ENCODE results near the gene FGA. TPM values are rescaled to one million over a fixed set of nuclear protein-coding genes. Genes with fewer than 3 reads are reported as not detected.

The FGA gene
- total and polyA plus RNA-seq, 2 experiments from 2014 or later, result 579 to 1,189 TPM

DNA sequence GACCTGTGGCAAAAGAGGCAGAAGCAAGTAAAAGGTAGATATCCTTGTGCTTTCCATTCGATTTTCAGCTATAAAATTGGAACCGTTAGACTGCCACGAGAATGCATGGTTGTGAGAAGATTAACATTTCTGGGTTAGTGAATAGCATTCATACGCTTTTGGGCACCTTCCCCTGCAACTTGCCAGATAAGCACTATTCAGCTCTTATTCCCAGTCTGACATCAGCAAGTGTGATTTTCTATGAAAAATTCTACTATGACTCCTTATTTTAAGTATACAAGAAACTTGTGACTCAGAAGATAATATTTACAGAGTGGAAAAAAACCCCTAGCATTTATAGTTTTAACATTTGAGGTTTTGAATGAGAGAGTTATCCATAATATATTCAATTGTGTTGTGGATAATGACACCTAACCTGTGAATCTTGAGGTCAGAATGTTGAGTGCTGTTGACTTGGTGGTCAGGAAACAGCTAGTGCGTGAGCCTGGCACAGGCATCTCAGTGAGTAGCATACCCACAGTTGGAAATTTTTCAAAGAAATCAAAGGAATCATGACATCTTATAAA, 23.8 kb downstream of the FGA start:
- no peaks in the 10 kb centered on the region for H3K4me1 ChIP-seq (ENCODE audit: insufficient read depth)
- TF ChIP-seq EZH2phosphoT487 (IDR thresholded peaks at IDR 0.05; ENCODE audit: low read depth, severe bottlenecking, unreplicated experiment) (no peak), EZH2 (IDR thresholded peaks at IDR 0.05; ENCODE audit: borderline replicate concordance) (no peak)
- TF ChIP-seq, protein P1, sequence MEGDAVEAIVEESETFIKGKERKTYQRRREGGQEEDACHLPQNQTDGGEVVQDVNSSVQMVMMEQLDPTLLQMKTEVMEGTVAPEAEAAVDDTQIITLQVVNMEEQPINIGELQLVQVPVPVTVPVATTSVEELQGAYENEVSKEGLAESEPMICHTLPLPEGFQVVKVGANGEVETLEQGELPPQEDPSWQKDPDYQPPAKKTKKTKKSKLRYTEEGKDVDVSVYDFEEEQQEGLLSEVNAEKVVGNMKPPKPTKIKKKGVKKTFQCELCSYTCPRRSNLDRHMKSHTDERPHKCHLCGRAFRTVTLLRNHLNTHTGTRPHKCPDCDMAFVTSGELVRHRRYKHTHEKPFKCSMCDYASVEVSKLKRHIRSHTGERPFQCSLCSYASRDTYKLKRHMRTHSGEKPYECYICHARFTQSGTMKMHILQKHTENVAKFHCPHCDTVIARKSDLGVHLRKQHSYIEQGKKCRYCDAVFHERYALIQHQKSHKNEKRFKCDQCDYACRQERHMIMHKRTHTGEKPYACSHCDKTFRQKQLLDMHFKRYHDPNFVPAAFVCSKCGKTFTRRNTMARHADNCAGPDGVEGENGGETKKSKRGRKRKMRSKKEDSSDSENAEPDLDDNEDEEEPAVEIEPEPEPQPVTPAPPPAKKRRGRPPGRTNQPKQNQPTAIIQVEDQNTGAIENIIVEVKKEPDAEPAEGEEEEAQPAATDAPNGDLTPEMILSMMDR (IDR thresholded peaks at IDR 0.05; ENCODE audit: poor library complexity), result no peak
- H3K27ac ChIP-seq, result no peak overlapping the region
- no peak for DNase-seq (ENCODE audit: low spot score)
- H3K36me3 ChIP-seq (replicated peaks; ENCODE audit: insufficient read depth, low read depth), result no peaks in the 10 kb centered on the region
- no peaks in the 10 kb centered on the region for H3K9me3 ChIP-seq (ENCODE audit: low read depth)
- no peaks in the 10 kb centered on the region for H3K27me3 ChIP-seq
- no peaks in the 10 kb centered on the region for H4K20me1 ChIP-seq (ENCODE audit: insufficient read depth, poor library complexity, severe bottlenecking)
- WGBS (ENCODE audit: low lambda C conversion rate, missing lambda C conversion rate), result 83% methylated on average over 5 of the region's 5 CpGs
- no peak overlapping the region for H3K4me3 ChIP-seq
- no peak overlapping the region for H2AFZ ChIP-seq
- H3K9me2 ChIP-seq (replicated peaks; ENCODE audit: insufficient read depth), result no peaks in the 10 kb centered on the region
- peak overlapping the region; percentile 67 for H3K4me2 ChIP-seq
- H3K79me2 ChIP-seq, result peaks cover 18% of the 10 kb centered on the region

DNA sequence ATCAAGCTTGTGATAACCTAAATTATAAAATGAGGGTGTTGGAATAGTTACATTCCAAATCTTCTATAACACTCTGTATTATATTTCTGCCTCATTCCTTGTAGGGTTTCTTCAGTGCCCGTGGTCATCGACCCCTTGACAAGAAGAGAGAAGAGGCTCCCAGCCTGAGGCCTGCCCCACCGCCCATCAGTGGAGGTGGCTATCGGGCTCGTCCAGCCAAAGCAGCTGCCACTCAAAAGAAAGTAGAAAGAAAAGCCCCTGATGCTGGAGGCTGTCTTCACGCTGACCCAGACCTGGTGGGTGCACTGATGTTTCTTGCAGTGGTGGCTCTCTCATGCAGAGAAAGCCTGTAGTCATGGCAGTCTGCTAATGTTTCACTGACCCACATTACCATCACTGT, 24.8 kb downstream of the FGA start:
- H3K4me2 ChIP-seq, result peak overlapping the region; percentile 67
- peaks cover 18% of the 10 kb centered on the region for H3K79me2 ChIP-seq
- no peak overlapping the region for H3K27ac ChIP-seq
- H3K36me3 ChIP-seq (replicated peaks; ENCODE audit: insufficient read depth, low read depth), result no peaks in the 10 kb centered on the region
- no peak overlapping the region for H2AFZ ChIP-seq
- TF ChIP-seq, protein P1 (IDR thresholded peaks at IDR 0.05; ENCODE audit: poor library complexity), result no peak
- TF ChIP-seq EZH2phosphoT487 (IDR thresholded peaks at IDR 0.05; ENCODE audit: low read depth, severe bottlenecking, unreplicated experiment), result no peak
- TF ChIP-seq EZH2 (IDR thresholded peaks at IDR 0.05; ENCODE audit: borderline replicate concordance), result no peak
- DNase-seq (ENCODE audit: low spot score), result no peak
- H3K9me3 ChIP-seq (ENCODE audit: low read depth), result no peaks in the 10 kb centered on the region
- H3K4me3 ChIP-seq, result no peak overlapping the region
- no peaks in the 10 kb centered on the region for H3K9me2 ChIP-seq (replicated peaks; ENCODE audit: insufficient read depth)
- WGBS (ENCODE audit: low lambda C conversion rate, missing lambda C conversion rate), result 80% methylated on average over 6 of the region's 6 CpGs
- H4K20me1 ChIP-seq (ENCODE audit: insufficient read depth, poor library complexity, severe bottlenecking), result no peaks in the 10 kb centered on the region
- no peaks in the 10 kb centered on the region for H3K27me3 ChIP-seq
- no peaks in the 10 kb centered on the region for H3K4me1 ChIP-seq (ENCODE audit: insufficient read depth)

DNA sequence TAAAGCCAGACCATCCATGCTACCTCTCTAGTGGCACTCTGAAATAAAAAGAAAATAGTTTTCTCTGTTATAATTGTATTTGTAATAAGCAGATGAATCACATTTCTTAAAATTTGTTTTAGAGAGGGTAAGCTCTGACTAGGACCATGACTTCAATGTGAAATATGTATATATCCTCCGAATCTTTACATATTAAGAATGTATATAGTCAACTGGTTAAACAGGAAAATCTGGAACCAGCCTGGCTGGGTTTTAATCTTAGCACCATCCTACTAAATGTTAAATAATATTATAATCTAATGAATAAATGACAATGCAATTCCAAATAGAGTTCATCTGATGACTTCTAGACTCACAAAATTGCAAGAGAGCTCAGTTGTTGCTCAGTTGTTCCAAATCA, 26.2 kb downstream of the FGA start:
- 62% methylated on average over 1 of the region's 1 CpG for WGBS (ENCODE audit: low lambda C conversion rate, missing lambda C conversion rate)
- no peaks in the 10 kb centered on the region for H3K4me1 ChIP-seq (ENCODE audit: insufficient read depth)
- H3K27me3 ChIP-seq, result no peaks in the 10 kb centered on the region
- H3K79me2 ChIP-seq, result peaks cover 18% of the 10 kb centered on the region
- no peaks in the 10 kb centered on the region for H4K20me1 ChIP-seq (ENCODE audit: insufficient read depth, poor library complexity, severe bottlenecking)
- no peak overlapping the region for H2AFZ ChIP-seq
- TF ChIP-seq, protein P1 (IDR thresholded peaks at IDR 0.05; ENCODE audit: poor library complexity), result no peak
- TF ChIP-seq EZH2 (IDR thresholded peaks at IDR 0.05; ENCODE audit: borderline replicate concordance), result no peak
- no peak for TF ChIP-seq EZH2phosphoT487 (IDR thresholded peaks at IDR 0.05; ENCODE audit: low read depth, severe bottlenecking, unreplicated experiment)
- DNase-seq (ENCODE audit: low spot score), result no peak
- H3K4me3 ChIP-seq, result peak overlapping the region; percentile 32
- no peaks in the 10 kb centered on the region for H3K9me3 ChIP-seq (ENCODE audit: low read depth)
- no peaks in the 10 kb centered on the region for H3K9me2 ChIP-seq (replicated peaks; ENCODE audit: insufficient read depth)
- H3K4me2 ChIP-seq, result peak overlapping the region; percentile 67
- H3K36me3 ChIP-seq (replicated peaks; ENCODE audit: insufficient read depth, low read depth), result no peaks in the 10 kb centered on the region
- H3K27ac ChIP-seq, result no peak overlapping the region

Measured in hepatocyte (in vitro differentiated cells).